HT-29 (cell line): ENCODE results near the gene FNIP2. TPM values are rescaled to one million over a fixed set of nuclear protein-coding genes. Genes with fewer than 3 reads are reported as not detected.

Experiments used
- DNase-seq: peaks from one replicate; pipeline ENCODE4 v3.0.0-alpha.2; 2015; ENCODE audit warnings: low spot score
- total RNA-seq: library from RNA; depleted of rRNA; stranded (reverse); fragments of >200 nt; shearing (Covaris generic); gene quantifications from 2 replicates; pipeline ENCODE4 v1.2.3, GENCODE V29; 2014

The FNIP2 gene
- total RNA-seq, 1 experiment from 2014 or later = 15.1 TPM

- no peak for DNase-seq
These were observed 68.1 kb downstream of the FNIP2 start for GRCh38 chr4:158836828-158837449.

- DNase-seq = no peak
These were observed 68.8 kb downstream of the FNIP2 start for GRCh38 chr4:158837527-158838141.

DNA sequence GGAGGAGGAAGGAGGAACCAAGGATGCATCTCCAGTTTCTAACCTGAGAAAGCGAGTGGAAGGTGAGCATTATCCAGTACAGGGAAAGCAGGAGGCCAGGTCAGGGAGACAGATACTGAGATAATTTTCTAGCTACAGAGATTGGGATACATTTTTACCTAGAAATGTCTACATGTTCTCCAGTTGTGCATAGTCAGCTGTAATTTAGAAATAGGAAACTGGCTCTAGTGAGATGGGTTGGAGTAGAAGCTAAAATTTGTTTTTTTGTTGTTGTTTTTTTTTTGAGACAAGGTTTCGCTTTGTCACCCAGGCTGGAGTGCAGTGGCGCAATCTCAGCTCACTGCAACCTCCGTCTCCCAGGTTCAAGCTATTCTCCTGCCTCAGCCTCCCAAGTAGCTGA is 71.3 kb downstream of the FNIP2 start:
- DNase-seq = no peak

GRCh38 chr4:158841540-158841939 is 72.7 kb downstream of the FNIP2 start:
- no peak for DNase-seq

- DNase-seq = no peak
These were observed 76.7 kb downstream of the FNIP2 start for GRCh38 chr4:158845311-158846041.

- DNase-seq = no peak
These were observed 78.7 kb downstream of the FNIP2 start for GRCh38 chr4:158847535-158847934.

GRCh38 chr4:158849681-158850080 is 80.9 kb downstream of the FNIP2 start:
- DNase-seq = no peak

DNA sequence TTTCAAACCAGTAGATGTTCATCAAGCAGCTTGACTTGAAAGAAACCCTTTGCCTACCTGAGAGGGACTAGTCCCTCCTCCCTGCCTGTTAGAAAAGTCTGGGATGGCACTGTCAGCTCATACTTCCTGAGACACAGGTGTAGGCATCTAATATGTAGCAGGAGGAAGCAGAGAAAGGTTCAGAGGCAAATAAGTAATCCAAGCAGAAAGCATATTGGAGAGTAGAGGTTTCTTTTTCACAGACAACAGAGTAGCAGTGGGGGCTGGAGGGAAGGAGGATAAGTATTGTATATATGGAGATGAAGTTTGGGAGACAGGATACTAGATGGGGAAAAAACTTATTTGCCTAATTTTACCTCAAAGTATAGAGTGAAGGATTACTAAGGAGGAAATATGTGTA is 81.5 kb downstream of the FNIP2 start:
- DNase-seq = no peak

GRCh38 chr4:158850800-158851644 is 82.2 kb downstream of the FNIP2 start:
- peak; percentile 53 for DNase-seq

GRCh38 chr4:158854236-158854635 is 85.4 kb downstream of the FNIP2 start:
- no peak for DNase-seq

GRCh38 chr4:158856852-158857251 is 88.0 kb downstream of the FNIP2 start:
- DNase-seq = peak; percentile 14

GRCh38 chr4:158857951-158858350 is 89.1 kb downstream of the FNIP2 start:
- DNase-seq = no peak

GRCh38 chr4:158858410-158859199 is 89.8 kb downstream of the FNIP2 start:
- DNase-seq = no peak

DNA sequence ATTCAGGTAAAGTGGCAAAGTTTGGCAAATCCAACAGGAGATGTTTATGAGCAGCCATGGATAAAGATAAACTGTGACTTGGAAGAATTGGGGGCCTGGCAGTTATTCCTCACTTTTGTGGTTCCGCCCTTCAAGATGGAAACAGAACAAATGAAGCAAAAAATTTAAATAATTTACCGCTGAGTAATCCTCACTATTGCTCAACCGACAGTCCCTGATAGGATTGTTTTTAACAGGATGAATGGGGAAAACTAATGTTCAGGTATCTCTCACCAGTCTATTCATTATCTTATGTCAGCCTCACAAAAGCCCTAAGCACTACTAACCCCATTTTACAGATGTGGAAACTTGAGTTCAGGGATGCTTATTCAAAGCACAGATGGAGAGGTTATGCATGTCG is 90.8 kb downstream of the FNIP2 start:
- no peak for DNase-seq

DNA sequence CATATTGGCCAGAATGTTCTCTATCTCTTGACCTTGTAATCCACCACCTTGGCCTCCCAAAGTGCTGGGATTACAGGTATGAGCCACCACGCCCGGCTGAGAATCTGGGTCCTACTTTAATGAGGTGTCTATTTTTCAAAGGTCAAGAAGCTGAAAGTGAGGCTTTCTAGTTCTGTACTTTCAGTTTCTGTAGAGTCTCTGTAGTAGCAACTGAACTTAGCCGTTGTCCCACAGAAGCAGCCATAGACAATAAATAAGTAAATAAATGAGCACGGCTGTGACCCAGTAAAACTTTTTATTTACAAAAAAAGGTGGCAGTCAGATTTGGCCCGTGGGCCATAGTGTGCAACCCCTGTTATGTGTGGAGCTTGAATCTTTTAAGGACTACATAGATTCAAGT is 92.0 kb downstream of the FNIP2 start:
- no peak for DNase-seq

DNA sequence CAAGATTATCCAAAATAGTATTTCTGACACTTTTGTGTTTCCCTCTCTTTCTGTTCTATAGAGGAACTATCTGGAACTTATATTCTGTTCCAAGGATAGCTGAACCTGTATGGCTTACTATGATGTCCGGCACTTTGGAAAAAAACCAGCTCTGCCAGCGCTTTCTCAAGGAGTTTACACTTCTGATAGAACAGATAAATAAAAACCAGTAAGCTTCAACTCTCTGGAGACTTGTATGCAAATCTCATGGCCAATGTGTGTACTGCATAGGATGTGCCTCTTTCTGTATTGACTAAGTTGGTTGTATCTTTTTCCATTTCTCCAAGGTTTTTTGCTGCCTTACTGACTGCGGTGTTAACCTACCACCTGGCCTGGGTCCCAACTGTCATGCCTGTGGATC is 92.5 kb downstream of the FNIP2 start:
- DNase-seq = no peak

DNA sequence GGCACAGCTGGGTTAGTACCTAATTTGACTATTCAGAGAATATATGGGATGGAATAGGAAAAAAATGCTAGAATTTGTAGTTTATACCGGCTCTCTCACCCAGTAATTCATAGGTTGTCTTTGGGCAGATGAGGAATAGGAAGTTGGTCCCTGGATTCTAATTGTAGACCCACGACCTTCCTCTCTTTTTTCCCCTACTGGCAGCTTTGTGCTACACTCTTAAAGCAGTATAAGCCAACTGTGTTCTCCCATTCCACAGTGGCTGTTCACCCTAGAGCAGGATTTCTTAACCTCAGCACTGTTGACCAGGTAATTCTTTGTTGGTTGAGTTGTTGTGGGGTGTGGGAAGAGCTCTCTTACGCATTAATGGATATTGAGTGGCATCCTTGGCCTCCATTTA is 92.9 kb downstream of the FNIP2 start:
- DNase-seq = no peak

DNA sequence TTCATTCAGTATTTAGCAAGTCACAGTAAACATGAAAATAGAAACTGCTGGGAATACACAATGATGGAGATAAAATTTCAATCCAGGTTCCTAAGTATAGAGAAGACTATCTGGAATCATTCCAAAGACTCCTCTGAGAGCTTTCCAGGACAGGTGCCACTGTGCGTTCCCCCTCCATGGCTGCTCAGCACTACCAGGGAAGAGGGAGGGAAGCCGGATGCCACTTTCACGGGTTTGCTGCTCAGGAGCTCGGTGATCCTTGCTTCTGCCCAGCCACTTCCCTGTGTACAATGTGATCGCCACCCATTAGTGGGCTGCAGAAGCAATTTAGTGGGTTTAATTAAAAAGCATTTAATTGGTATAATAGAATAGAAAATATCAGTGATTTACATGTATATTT is 94.5 kb downstream of the FNIP2 start:
- DNase-seq = no peak

GRCh38 chr4:158865520-158866177 is 96.8 kb downstream of the FNIP2 start:
- no peak for DNase-seq

GRCh38 chr4:158869001-158869400 is 100.2 kb downstream of the FNIP2 start:
- no peak for DNase-seq

- DNase-seq = no peak
These were observed 100.9 kb downstream of the FNIP2 start for GRCh38 chr4:158869761-158870160.
